GM12874 (cell line): Measurements from ENCODE around the gene SLC12A4.

Experiments
- CTCF ChIP-seq: IDR thresholded peaks from 2 replicates; pipeline ENCODE4 v1.5.1; 2011; ENCODE audit warnings: low read depth, mild to moderate bottlenecking, control low read depth, low read length, moderate library complexity; ENCODE audit not compliant: insufficient read depth

SLC12A4 gene

DNA sequence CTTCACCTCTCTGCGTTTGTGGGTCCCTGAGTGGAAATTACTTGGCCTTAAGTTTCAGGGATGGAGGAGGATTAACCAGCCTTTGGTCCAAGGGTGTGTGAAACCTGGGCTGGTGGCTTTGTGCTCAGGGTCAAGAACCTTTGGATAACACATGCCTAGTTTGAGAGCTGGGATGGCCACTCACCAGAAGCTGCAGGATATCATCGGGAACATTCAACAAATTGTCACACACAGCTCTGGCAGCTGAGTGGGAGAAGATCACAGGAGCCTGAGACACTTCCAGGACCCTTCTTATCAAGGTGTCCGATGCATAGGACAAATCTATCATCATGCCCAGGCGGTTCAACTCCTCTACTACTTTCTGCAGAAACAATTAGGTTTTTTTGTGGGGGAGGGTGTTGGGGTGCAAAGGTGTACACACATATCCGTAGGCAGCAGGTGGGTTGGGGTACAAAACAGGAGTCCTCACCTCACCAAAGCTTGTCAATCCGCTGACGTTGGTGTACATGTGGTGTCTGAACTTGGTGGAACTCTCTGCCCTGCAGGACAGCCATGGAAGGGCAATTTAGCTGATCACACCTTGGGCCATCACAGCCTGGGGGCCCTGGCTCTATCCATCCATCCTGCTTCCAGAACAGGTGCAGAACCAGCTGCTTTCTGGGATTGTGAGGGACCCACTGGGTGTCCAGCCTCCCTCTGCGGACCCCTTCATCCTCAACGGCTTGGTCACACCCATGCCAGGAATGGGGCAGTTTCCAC is 9.2 kb upstream of the SLC12A4 start:
- no peak for TF ChIP-seq CTCF

GRCh38 chr16:67977005-67977404 is 8.6 kb upstream of the SLC12A4 start:
- TF ChIP-seq CTCF, result no peak

DNA sequence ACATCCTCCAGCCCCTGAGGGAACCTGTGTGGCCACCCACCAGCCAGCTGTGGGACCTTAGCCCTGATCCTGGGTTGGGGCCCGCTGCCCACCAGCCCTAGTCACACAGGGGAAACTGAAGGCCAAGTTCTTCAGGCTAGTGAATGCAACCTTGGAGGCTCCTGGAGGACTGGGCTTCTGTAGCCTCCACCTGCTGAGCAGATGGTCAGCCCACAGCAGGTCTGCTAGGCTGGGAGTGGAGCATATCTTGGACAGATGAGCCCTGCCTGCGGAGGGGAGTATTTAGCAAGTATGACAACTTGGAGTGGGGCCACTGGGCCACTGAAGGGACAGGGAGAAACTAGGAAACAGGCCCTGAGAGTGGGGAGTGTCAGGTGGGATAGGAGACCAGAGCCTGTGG is 7.8 kb upstream of the SLC12A4 start:
- TF ChIP-seq CTCF, result no peak

GRCh38 chr16:67975321-67976105 is 7.1 kb upstream of the SLC12A4 start:
- no peak for TF ChIP-seq CTCF

DNA sequence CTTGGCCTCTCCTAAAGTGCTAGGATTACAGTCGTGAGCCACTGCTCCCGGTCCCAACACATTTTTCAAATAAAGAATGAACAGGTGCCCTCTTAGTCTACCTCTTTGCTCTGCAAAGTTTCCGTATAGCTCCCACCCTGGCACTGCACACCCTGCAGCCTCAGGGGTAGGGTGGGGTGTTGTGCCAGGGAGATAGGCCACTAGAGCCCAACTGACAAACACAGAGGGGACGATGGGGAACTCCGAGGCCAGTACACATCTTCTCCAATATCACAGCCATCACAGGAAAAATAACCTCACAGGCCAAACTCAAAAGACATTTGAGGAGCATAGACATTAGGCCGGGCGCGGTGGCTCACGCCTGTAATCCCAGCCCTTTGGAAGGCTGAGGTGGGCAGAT is 2.7 kb upstream of the SLC12A4 start:
- no peak for TF ChIP-seq CTCF

DNA sequence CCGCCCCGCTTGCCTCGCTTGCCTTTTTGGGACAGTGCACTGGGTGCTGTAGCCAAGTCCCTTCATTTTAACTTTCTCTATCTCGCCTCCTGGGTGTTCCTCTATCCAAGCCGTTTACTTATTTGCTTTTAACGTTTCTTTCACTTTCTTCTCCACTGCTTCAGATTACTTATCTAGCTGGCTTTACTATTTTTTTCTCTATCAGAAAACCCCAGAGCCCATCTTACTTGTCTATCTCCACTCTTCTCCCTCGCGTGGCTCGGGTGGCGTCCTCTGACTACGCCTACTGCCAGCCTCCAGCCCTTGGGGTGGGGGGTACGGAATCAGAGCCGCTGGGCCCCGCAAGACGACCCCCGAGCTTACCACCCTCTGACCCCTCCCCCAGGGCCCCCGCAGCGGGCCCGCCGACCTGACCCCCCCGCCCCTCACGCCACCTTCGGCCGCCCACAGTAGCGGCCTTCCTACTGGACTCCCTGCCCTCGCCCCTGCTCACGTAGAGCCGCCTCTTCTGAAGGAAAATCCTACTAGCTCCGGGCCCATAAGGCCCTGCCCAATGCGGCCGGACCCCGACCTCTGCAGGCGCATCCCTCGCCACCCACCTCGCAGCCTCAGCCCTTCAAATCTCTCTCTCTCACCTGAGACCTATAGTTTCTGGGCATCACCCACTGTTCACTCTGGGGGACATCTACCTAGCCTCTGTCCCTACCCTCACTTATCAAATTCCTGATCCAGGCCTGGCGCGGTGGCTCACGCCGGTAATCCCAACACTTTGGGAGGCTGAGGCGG is 1.0 kb upstream of the SLC12A4 start:
- no peak for TF ChIP-seq CTCF

- TF ChIP-seq CTCF, result no peak
These were observed 458 bp downstream of the SLC12A4 start for GRCh38 chr16:67967958-67968399.
